ENCODE data around the gene ELP4.
"Not testable (repeated sequence)": the region's sequence is repeated elsewhere in the genome, so short reads cannot be mapped to it uniquely, and the experiment has no call there.

The ELP4 gene, protein sequence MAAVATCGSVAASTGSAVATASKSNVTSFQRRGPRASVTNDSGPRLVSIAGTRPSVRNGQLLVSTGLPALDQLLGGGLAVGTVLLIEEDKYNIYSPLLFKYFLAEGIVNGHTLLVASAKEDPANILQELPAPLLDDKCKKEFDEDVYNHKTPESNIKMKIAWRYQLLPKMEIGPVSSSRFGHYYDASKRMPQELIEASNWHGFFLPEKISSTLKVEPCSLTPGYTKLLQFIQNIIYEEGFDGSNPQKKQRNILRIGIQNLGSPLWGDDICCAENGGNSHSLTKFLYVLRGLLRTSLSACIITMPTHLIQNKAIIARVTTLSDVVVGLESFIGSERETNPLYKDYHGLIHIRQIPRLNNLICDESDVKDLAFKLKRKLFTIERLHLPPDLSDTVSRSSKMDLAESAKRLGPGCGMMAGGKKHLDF

GRCh38 chr11:31509429-31510345, at the start of gene ELP4, which contains the start of gene IMMP1L:
Gene ELP4 (plus strand): TSS chr11:31509767. CDS start chr11:31509785, 18 bp downstream.
Gene IMMP1L (minus strand): TSS chr11:31509622. CDS start chr11:31463276, 46,346 bp downstream.
- peak; percentile 90 to 93 for DNase-seq (ENCODE audit: extremely low read depth in 1 of 2, low read depth in 1 of 2)

DNA sequence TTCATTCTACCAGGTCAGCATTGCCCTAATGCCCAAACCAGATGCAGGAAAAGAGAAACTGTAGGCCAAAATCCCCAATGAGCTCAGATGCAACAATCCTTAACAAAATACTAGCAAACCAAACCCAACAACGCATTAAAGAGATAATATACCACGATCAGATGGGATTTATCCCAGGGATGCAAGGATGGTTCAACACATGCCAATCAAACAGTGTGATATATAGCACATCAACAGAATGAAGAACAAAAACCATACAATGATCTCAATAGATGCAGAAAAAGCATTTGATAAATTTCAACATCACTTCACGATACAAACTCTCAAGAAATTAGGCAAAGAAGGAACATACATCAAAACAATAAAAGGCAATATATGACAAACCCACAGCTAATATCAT, 45.1 kb upstream of the ELP4 start:
- no peak for DNase-seq (ENCODE audit: extremely low read depth in 1 of 2, low read depth in 1 of 2)

- no peak for DNase-seq (ENCODE audit: extremely low read depth in 1 of 2, low read depth in 1 of 2)
Observed at GRCh38 chr11:31474083-31474482, 35.5 kb upstream of the ELP4 start.

DNA sequence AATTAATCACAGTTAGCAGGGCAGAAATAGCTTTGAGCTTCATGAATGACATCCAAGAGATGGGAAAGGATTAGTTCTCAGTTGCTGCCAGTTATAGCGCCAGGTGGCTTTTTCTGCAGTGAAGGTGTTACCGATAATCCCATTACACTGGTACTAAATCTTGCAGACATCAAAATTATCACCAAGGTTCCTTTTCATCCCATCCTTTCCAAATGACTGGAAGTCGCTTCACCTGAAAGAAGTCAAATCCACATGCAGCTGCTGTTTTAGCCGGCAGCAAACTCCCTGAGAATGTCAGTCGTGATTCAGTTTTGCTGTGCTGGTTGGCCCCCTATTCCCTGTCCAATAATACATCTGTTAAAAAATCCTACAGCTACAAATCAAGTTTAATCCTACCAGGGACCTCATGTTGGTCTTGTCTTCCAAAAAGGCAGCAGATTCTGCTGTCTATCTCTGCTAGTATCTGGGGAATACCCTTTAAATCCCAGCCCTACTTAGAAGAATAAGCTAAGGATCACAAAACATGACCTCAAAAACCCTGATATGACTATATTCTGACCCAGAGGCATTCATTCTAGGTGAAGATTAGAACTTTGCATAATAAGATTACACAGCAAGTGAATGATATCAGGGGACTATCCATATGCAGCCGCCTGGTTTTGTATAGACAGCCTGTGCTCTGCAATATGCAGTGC, 31.9 kb upstream of the ELP4 start:
- no peak for DNase-seq (ENCODE audit: extremely low read depth in 1 of 2, low read depth in 1 of 2)

GRCh38 chr11:31478223-31478590, 31.4 kb upstream of the ELP4 start:
- DNase-seq (ENCODE audit: extremely low read depth in 1 of 2, low read depth in 1 of 2): no peak

DNA sequence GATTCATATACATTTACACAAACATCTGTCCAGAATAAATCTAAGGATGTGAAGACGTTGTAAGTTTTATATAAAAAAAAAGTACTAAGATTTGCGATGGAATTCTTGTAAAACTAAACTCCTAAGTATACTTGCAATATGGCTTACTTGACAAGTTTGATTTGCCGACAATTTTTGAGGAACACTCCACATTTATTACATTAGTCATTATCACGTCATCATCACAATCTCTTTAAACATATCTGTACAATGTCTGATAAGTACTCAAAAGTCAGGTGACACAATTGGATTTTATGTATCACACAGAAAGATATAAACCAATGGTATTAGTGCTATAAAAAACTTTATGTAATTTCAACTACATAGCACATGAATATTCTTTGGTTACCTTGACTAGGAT, 30.5 kb upstream of the ELP4 start:
- no peak for DNase-seq (ENCODE audit: extremely low read depth in 1 of 2, low read depth in 1 of 2)

GRCh38 chr11:31480930-31481329, 28.6 kb upstream of the ELP4 start:
- DNase-seq (ENCODE audit: extremely low read depth in 1 of 2, low read depth in 1 of 2): no peak

- no peak for DNase-seq (ENCODE audit: extremely low read depth in 1 of 2, low read depth in 1 of 2)
Observed at GRCh38 chr11:31484497-31484896, 25.1 kb upstream of the ELP4 start.

- DNase-seq (ENCODE audit: extremely low read depth in 1 of 2, low read depth in 1 of 2): no peak
Observed at GRCh38 chr11:31487848-31488247, 21.7 kb upstream of the ELP4 start.

DNA sequence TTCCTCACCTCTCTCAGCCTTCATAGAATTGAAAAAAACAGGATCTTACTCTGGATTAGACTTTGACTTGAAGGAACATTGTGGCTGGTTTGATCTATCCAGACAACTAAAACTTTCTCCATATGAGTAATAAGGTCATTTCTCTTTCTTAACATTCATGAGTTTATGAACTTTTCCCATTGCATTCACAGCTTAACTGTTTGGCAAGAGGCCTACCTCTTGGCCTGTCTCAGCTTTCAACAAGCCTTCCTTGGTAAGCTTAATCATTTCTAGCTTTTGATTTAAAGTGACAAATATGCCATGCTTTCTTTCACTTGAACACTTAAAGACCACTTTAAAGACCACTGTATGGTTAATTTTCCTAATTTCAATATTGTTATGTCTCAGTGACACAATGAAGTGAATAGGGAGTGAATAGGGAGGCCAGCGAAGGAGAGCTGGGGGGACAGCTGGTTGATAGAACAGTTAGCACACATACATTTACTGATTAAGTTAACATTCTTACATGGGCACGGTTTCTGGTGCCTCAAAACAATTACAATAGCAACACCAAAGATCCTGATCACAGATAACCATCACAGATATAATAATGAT, 17.1 kb upstream of the ELP4 start:
- DNase-seq (ENCODE audit: extremely low read depth in 1 of 2, low read depth in 1 of 2): no peak

DNA sequence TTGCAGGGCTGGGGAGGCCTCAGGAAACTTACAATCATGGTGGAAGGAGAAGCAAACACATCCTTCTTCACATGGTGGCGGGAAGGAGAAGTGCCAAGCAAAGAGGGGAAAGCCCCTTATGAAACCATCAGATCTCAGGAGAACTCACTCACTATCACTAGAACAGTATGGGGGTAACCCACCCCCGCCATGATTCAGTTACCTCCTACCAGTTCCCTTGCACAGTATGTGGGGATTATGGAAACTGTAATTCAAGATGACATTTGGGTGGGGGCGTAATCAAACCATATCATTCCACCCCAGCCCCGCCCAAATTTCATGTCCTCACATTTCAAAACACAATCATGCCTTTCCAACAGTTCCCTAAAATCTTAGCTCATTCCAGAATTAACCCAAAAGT, 16.3 kb upstream of the ELP4 start:
- no peak for DNase-seq (ENCODE audit: extremely low read depth in 1 of 2, low read depth in 1 of 2)

DNA sequence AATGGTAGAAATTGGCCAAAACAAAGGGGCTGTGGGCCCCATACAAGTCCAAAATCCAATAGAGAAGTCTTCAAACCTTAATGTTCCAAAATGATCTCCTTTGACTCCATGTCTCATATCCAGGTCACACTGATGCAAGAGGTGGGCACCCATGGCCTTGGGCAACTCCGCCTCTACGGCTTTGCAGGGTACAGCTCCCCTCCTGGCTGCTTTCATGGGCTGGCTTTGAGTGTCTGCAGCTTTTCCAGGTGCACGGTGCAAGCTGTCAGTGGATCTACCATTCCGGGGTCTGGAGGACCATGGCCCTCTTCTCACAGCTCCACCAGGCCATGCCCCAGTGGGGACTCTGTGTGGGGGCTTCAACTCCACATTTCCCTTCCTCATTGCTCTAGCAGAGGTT, 15.8 kb upstream of the ELP4 start:
- not testable (repeated sequence) for DNase-seq (ENCODE audit: extremely low read depth in 1 of 2, low read depth in 1 of 2)

GRCh38 chr11:31499576-31500178, 9.9 kb upstream of the ELP4 start:
- no peak for DNase-seq (ENCODE audit: extremely low read depth in 1 of 2, low read depth in 1 of 2)

GRCh38 chr11:31500560-31500959, 9.0 kb upstream of the ELP4 start:
- DNase-seq (ENCODE audit: extremely low read depth in 1 of 2, low read depth in 1 of 2): no peak

- DNase-seq (ENCODE audit: extremely low read depth in 1 of 2, low read depth in 1 of 2): no peak
Observed at GRCh38 chr11:31509051-31509428, 527 bp upstream of the ELP4 start.

DNA sequence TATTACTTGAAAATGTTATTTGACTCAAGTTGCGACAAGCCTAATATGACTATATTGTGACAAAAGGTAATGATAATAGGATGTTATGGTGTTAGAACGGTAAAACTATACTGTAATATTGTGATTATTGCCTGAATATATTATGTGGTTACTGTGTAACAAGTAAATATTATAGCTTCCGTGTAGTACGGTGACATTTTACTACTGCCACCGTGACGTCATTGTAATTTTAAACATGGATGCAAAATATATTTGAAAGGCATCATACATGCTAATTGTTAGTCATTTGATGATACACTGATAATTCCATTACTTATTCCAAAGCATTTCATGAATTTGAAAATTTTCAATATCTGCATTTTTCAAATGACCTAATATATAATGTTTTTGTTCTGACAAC, 2.5 kb downstream of the ELP4 start:
- DNase-seq (ENCODE audit: extremely low read depth in 1 of 2, low read depth in 1 of 2): no peak

DNA sequence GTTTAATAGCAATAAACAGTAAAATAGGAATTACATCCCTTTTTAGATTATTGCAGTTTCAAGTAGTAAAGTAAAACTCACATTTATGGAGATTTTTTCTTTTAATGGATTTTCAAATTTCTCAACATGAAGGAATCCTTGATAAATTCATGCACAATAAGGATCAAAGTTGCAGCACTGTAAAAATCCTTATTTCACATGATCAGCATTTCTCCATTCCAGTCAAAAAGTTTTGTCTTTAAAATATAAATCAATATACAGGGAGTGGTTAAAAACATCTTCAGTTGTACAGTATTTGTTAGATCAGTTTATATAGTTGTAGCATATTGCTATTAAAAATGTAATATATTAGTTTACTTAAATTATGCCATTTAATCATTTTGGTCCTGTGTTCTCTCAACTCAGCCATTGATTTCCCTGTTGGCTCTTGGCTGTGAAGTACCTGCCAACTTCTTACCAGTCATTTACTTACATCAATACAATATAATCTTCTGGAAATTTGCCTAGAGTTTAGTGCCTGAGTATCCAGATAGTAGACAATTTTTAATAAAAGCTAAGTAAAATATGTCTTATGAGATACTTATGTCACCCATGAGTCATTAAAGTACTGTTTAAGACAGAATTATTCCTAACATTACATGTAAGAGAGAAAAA, 12.1 kb downstream of the ELP4 start:
- DNase-seq (ENCODE audit: extremely low read depth in 1 of 2, low read depth in 1 of 2): no peak

- no peak for DNase-seq (ENCODE audit: extremely low read depth in 1 of 2, low read depth in 1 of 2)
Observed at GRCh38 chr11:31529189-31529588, 19.6 kb downstream of the ELP4 start.

DNA sequence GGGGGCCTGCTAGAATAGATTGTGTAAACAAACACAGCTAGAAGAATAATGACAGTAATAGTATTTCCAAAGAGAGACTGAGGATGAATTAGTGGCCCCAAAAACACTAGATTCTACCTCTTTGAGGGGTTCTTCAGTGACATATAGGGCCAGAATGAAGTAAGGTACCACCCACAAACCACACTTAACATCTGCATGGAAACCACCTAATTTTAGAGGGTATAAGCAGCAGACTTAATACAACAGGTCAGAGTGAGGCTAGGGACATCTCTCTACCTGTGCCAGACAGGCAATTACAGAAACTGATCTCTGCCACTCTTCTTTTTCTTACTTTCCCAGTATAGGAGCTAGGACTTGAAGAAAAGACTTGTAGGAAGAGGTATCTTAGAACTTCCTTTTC, 20.1 kb downstream of the ELP4 start:
- DNase-seq (ENCODE audit: extremely low read depth in 1 of 2, low read depth in 1 of 2): no peak

GRCh38 chr11:31531293-31531692, 21.7 kb downstream of the ELP4 start:
- DNase-seq (ENCODE audit: extremely low read depth in 1 of 2, low read depth in 1 of 2): no peak
